ENCODE results near the gene FGFBP1.

FGFBP1 gene

GRCh38 chr4:15944895-15945294, 6.4 kb upstream of the FGFBP1 start:
- Histone ChIP-seq H3K4me1 (ENCODE audit: control insufficient read depth in 1 of 2, insufficient read depth in 2 of 2, low read length in 2 of 2) (no peaks in the 10 kb centered on the region), H3K27ac (ENCODE audit: low read length) (no peak overlapping the region), H3K4me3 (ENCODE audit: low read depth in 1 of 2, low read length in 2 of 2) (no peak overlapping the region), H3K36me3 (ENCODE audit: control insufficient read depth in 1 of 2, insufficient read depth in 2 of 2, low read length in 2 of 2) (no peaks in the 10 kb centered on the region), H3K27me3 (ENCODE audit: low read depth, low read length) (no peaks in the 10 kb centered on the region), H3K9me3 (ENCODE audit: control insufficient read depth in 1 of 2, low read length in 2 of 2) (no peaks in the 10 kb centered on the region)

GRCh38 chr4:15942283-15942682, 3.7 kb upstream of the FGFBP1 start:
- Histone ChIP-seq H3K9me3 (ENCODE audit: control insufficient read depth in 1 of 2, low read length in 2 of 2) (no peaks in the 10 kb centered on the region), H3K4me3 (ENCODE audit: low read depth in 1 of 2, low read length in 2 of 2) (no peak overlapping the region), H3K27ac (ENCODE audit: low read length) (no peak overlapping the region), H3K27me3 (ENCODE audit: low read depth, low read length) (no peaks in the 10 kb centered on the region), H3K4me1 (ENCODE audit: control insufficient read depth in 1 of 2, insufficient read depth in 2 of 2, low read length in 2 of 2) (no peaks in the 10 kb centered on the region), H3K36me3 (ENCODE audit: control insufficient read depth in 1 of 2, insufficient read depth in 2 of 2, low read length in 2 of 2) (no peaks in the 10 kb centered on the region)

GRCh38 chr4:15938182-15938581, 358 bp downstream of the FGFBP1 start:
- no peaks in the 10 kb centered on the region for H3K27me3 ChIP-seq (ENCODE audit: low read depth, low read length)
- H3K36me3 ChIP-seq (ENCODE audit: control insufficient read depth in 1 of 2, insufficient read depth in 2 of 2, low read length in 2 of 2): no peaks in the 10 kb centered on the region
- H3K27ac ChIP-seq (ENCODE audit: low read length): no peak overlapping the region
- no peaks in the 10 kb centered on the region for H3K9me3 ChIP-seq (ENCODE audit: control insufficient read depth in 1 of 2, low read length in 2 of 2)
- no peaks in the 10 kb centered on the region for H3K4me1 ChIP-seq (ENCODE audit: control insufficient read depth in 1 of 2, insufficient read depth in 2 of 2, low read length in 2 of 2)
- no peak overlapping the region for H3K4me3 ChIP-seq (ENCODE audit: low read depth in 1 of 2, low read length in 2 of 2)

- Histone ChIP-seq H3K27ac (ENCODE audit: low read length) (no peak overlapping the region), H3K4me3 (ENCODE audit: low read depth in 1 of 2, low read length in 2 of 2) (no peak overlapping the region), H3K9me3 (ENCODE audit: control insufficient read depth in 1 of 2, low read length in 2 of 2) (no peaks in the 10 kb centered on the region), H3K27me3 (ENCODE audit: low read depth, low read length) (no peaks in the 10 kb centered on the region), H3K36me3 (ENCODE audit: control insufficient read depth in 1 of 2, insufficient read depth in 2 of 2, low read length in 2 of 2) (no peaks in the 10 kb centered on the region), H3K4me1 (ENCODE audit: control insufficient read depth in 1 of 2, insufficient read depth in 2 of 2, low read length in 2 of 2) (no peaks in the 10 kb centered on the region)
Observed at GRCh38 chr4:15936495-15936894, 2.0 kb downstream of the FGFBP1 start.

- Histone ChIP-seq H3K36me3 (ENCODE audit: control insufficient read depth in 1 of 2, insufficient read depth in 2 of 2, low read length in 2 of 2) (no peaks in the 10 kb centered on the region), H3K27ac (ENCODE audit: low read length) (no peak overlapping the region), H3K27me3 (ENCODE audit: low read depth, low read length) (no peaks in the 10 kb centered on the region), H3K4me3 (ENCODE audit: low read depth in 1 of 2, low read length in 2 of 2) (no peak overlapping the region), H3K9me3 (ENCODE audit: control insufficient read depth in 1 of 2, low read length in 2 of 2) (no peaks in the 10 kb centered on the region), H3K4me1 (ENCODE audit: control insufficient read depth in 1 of 2, insufficient read depth in 2 of 2, low read length in 2 of 2) (no peaks in the 10 kb centered on the region)
Observed at GRCh38 chr4:15935504-15936402, 2.8 kb downstream of the FGFBP1 start.

GRCh38 chr4:15934259-15934658, 4.3 kb downstream of the FGFBP1 start:
- no peaks in the 10 kb centered on the region for H3K4me1 ChIP-seq (ENCODE audit: control insufficient read depth in 1 of 2, insufficient read depth in 2 of 2, low read length in 2 of 2)
- no peak overlapping the region for H3K27ac ChIP-seq (ENCODE audit: low read length)
- no peak overlapping the region for H3K4me3 ChIP-seq (ENCODE audit: low read depth in 1 of 2, low read length in 2 of 2)
- no peaks in the 10 kb centered on the region for H3K36me3 ChIP-seq (ENCODE audit: control insufficient read depth in 1 of 2, insufficient read depth in 2 of 2, low read length in 2 of 2)
- H3K9me3 ChIP-seq (ENCODE audit: control insufficient read depth in 1 of 2, low read length in 2 of 2): no peaks in the 10 kb centered on the region
- H3K27me3 ChIP-seq (ENCODE audit: low read depth, low read length): no peaks in the 10 kb centered on the region

- no peak overlapping the region for H3K27ac ChIP-seq (ENCODE audit: low read length)
- H3K4me1 ChIP-seq (ENCODE audit: control insufficient read depth in 1 of 2, insufficient read depth in 2 of 2, low read length in 2 of 2): no peaks in the 10 kb centered on the region
- no peaks in the 10 kb centered on the region for H3K9me3 ChIP-seq (ENCODE audit: control insufficient read depth in 1 of 2, low read length in 2 of 2)
- H3K4me3 ChIP-seq (ENCODE audit: low read depth in 1 of 2, low read length in 2 of 2): no peak overlapping the region
- H3K36me3 ChIP-seq (ENCODE audit: control insufficient read depth in 1 of 2, insufficient read depth in 2 of 2, low read length in 2 of 2): no peaks in the 10 kb centered on the region
- no peaks in the 10 kb centered on the region for H3K27me3 ChIP-seq (ENCODE audit: low read depth, low read length)
Observed at GRCh38 chr4:15931451-15932210, 6.9 kb downstream of the FGFBP1 start.

- no peaks in the 10 kb centered on the region for H3K27me3 ChIP-seq (ENCODE audit: low read depth, low read length)
- H3K27ac ChIP-seq (ENCODE audit: low read length): no peak overlapping the region
- no peaks in the 10 kb centered on the region for H3K4me1 ChIP-seq (ENCODE audit: control insufficient read depth in 1 of 2, insufficient read depth in 2 of 2, low read length in 2 of 2)
- H3K36me3 ChIP-seq (ENCODE audit: control insufficient read depth in 1 of 2, insufficient read depth in 2 of 2, low read length in 2 of 2): no peaks in the 10 kb centered on the region
- H3K4me3 ChIP-seq (ENCODE audit: low read depth in 1 of 2, low read length in 2 of 2): no peak overlapping the region
- no peaks in the 10 kb centered on the region for H3K9me3 ChIP-seq (ENCODE audit: control insufficient read depth in 1 of 2, low read length in 2 of 2)
Observed at GRCh38 chr4:15930314-15930713, 8.2 kb downstream of the FGFBP1 start.

GRCh38 chr4:15929540-15929939, 9.0 kb downstream of the FGFBP1 start:
- H3K4me1 ChIP-seq (ENCODE audit: control insufficient read depth in 1 of 2, insufficient read depth in 2 of 2, low read length in 2 of 2): no peaks in the 10 kb centered on the region
- no peaks in the 10 kb centered on the region for H3K36me3 ChIP-seq (ENCODE audit: control insufficient read depth in 1 of 2, insufficient read depth in 2 of 2, low read length in 2 of 2)
- H3K4me3 ChIP-seq (ENCODE audit: low read depth in 1 of 2, low read length in 2 of 2): no peak overlapping the region
- H3K9me3 ChIP-seq (ENCODE audit: control insufficient read depth in 1 of 2, low read length in 2 of 2): no peaks in the 10 kb centered on the region
- H3K27me3 ChIP-seq (ENCODE audit: low read depth, low read length): no peaks in the 10 kb centered on the region
- no peak overlapping the region for H3K27ac ChIP-seq (ENCODE audit: low read length)

- H3K27me3 ChIP-seq (ENCODE audit: low read depth, low read length): no peaks in the 10 kb centered on the region
- H3K4me3 ChIP-seq (ENCODE audit: low read depth in 1 of 2, low read length in 2 of 2): no peak overlapping the region
- H3K27ac ChIP-seq (ENCODE audit: low read length): no peak overlapping the region
- H3K36me3 ChIP-seq (ENCODE audit: control insufficient read depth in 1 of 2, insufficient read depth in 2 of 2, low read length in 2 of 2): no peaks in the 10 kb centered on the region
- H3K4me1 ChIP-seq (ENCODE audit: control insufficient read depth in 1 of 2, insufficient read depth in 2 of 2, low read length in 2 of 2): no peaks in the 10 kb centered on the region
- H3K9me3 ChIP-seq (ENCODE audit: control insufficient read depth in 1 of 2, low read length in 2 of 2): no peaks in the 10 kb centered on the region
Observed at GRCh38 chr4:15928883-15929282, 9.7 kb downstream of the FGFBP1 start.

- H3K36me3 ChIP-seq (ENCODE audit: control insufficient read depth in 1 of 2, insufficient read depth in 2 of 2, low read length in 2 of 2): no peaks in the 10 kb centered on the region
- no peaks in the 10 kb centered on the region for H3K4me1 ChIP-seq (ENCODE audit: control insufficient read depth in 1 of 2, insufficient read depth in 2 of 2, low read length in 2 of 2)
- H3K27me3 ChIP-seq (ENCODE audit: low read depth, low read length): no peaks in the 10 kb centered on the region
- no peak overlapping the region for H3K4me3 ChIP-seq (ENCODE audit: low read depth in 1 of 2, low read length in 2 of 2)
- no peak overlapping the region for H3K27ac ChIP-seq (ENCODE audit: low read length)
- no peaks in the 10 kb centered on the region for H3K9me3 ChIP-seq (ENCODE audit: control insufficient read depth in 1 of 2, low read length in 2 of 2)
Observed at GRCh38 chr4:15926486-15926885, 12.1 kb downstream of the FGFBP1 start.

Data from muscle layer of duodenum (tissue), 2 donors.